Panc1 (cell line): ENCODE results near the gene FLOT2.

Experiments
- SIN3A ChIP-seq: IDR thresholded peaks from 2 replicates; pipeline ENCODE4 v1.6.1; 2012; ENCODE audit warnings: low read depth, mild to moderate bottlenecking, low read length, moderate library complexity, borderline replicate concordance; ENCODE audit not compliant: insufficient read depth
- TF ChIP-seq, protein P1 (sequence below): fragments of 450-650 bp; IDR thresholded peaks from 2 replicates; pipeline ENCODE4 v1.5.1; 2017; ENCODE audit warnings: mild to moderate bottlenecking
- TF ChIP-seq, protein P2 (sequence below), 2 experiments: IDR thresholded peaks; 2 replicates each; pipeline ENCODE4 v1.6.1; 2011 to 2012; ENCODE audit warnings: low read depth in 2 of 2, control low read depth in 1 of 2, low read length in 1 of 2, mild to moderate bottlenecking in 1 of 2, moderate library complexity in 1 of 2; ENCODE audit not compliant: insufficient read depth in 1 of 2

DNA sequence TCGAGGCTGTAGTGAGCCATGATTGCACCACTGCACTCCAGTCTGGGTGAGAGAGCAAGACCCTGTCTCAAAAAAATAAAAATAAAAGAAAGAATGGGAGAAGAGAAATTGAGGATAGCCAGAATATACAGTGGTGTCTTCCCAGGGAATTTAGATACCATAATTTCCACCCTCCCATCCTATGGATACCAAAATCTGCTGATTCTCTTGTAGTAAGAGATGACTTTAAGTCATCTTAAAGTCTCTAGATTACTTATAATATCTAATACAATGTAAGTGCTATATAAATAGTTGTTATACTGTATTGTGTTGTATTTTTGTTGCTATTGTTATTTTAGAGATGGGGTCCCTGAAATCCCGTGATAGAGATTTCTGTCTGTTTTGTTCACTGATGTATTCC, 44.2 kb downstream of the FLOT2 start:
- TF ChIP-seq, protein P1, sequence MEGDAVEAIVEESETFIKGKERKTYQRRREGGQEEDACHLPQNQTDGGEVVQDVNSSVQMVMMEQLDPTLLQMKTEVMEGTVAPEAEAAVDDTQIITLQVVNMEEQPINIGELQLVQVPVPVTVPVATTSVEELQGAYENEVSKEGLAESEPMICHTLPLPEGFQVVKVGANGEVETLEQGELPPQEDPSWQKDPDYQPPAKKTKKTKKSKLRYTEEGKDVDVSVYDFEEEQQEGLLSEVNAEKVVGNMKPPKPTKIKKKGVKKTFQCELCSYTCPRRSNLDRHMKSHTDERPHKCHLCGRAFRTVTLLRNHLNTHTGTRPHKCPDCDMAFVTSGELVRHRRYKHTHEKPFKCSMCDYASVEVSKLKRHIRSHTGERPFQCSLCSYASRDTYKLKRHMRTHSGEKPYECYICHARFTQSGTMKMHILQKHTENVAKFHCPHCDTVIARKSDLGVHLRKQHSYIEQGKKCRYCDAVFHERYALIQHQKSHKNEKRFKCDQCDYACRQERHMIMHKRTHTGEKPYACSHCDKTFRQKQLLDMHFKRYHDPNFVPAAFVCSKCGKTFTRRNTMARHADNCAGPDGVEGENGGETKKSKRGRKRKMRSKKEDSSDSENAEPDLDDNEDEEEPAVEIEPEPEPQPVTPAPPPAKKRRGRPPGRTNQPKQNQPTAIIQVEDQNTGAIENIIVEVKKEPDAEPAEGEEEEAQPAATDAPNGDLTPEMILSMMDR: no peak
- TF ChIP-seq, protein P2, sequence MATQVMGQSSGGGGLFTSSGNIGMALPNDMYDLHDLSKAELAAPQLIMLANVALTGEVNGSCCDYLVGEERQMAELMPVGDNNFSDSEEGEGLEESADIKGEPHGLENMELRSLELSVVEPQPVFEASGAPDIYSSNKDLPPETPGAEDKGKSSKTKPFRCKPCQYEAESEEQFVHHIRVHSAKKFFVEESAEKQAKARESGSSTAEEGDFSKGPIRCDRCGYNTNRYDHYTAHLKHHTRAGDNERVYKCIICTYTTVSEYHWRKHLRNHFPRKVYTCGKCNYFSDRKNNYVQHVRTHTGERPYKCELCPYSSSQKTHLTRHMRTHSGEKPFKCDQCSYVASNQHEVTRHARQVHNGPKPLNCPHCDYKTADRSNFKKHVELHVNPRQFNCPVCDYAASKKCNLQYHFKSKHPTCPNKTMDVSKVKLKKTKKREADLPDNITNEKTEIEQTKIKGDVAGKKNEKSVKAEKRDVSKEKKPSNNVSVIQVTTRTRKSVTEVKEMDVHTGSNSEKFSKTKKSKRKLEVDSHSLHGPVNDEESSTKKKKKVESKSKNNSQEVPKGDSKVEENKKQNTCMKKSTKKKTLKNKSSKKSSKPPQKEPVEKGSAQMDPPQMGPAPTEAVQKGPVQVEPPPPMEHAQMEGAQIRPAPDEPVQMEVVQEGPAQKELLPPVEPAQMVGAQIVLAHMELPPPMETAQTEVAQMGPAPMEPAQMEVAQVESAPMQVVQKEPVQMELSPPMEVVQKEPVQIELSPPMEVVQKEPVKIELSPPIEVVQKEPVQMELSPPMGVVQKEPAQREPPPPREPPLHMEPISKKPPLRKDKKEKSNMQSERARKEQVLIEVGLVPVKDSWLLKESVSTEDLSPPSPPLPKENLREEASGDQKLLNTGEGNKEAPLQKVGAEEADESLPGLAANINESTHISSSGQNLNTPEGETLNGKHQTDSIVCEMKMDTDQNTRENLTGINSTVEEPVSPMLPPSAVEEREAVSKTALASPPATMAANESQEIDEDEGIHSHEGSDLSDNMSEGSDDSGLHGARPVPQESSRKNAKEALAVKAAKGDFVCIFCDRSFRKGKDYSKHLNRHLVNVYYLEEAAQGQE (IDR thresholded peaks at IDR 0.05; ENCODE audit: insufficient read depth in 1 of 2, low read depth in 2 of 2, low read length in 1 of 2): no peak
- TF ChIP-seq SIN3A: no peak
